Muscle layer of duodenum (tissue), 2 donors: ENCODE measurements around the gene CXCL3.

Experiments
- H3K27ac ChIP-seq: one replicate; pipeline ENCODE4 v1.7.0; 2013; ENCODE audit warnings: mild to moderate bottlenecking, low read length
- H3K27me3 ChIP-seq: one replicate; pipeline ENCODE4 v1.7.0; 2013; ENCODE audit warnings: low read depth, mild to moderate bottlenecking, control low read depth, low read length
- H3K36me3 ChIP-seq, 2 donors: one replicate each; pipeline ENCODE4 v1.7.0; 2013; ENCODE audit warnings: low read length in 2 of 2, control low read depth in 1 of 2, mild to moderate bottlenecking in 1 of 2; ENCODE audit not compliant: insufficient read depth in 2 of 2, control insufficient read depth in 1 of 2
- H3K4me1 ChIP-seq, 2 donors: one replicate each; pipeline ENCODE4 v1.7.0; 2013; ENCODE audit warnings: low read length in 2 of 2, mild to moderate bottlenecking in 2 of 2, control low read depth in 1 of 2, moderate library complexity in 1 of 2; ENCODE audit not compliant: insufficient read depth in 2 of 2, control insufficient read depth in 1 of 2
- H3K4me3 ChIP-seq, 2 donors: one replicate each; pipeline ENCODE4 v1.7.0; 2013; ENCODE audit warnings: low read length in 2 of 2, low read depth in 1 of 2, mild to moderate bottlenecking in 1 of 2
- H3K9me3 ChIP-seq, 2 donors: one replicate each; pipeline ENCODE4 v1.7.0; 2013; ENCODE audit warnings: low read length in 2 of 2, control low read depth in 1 of 2, mild to moderate bottlenecking in 1 of 2; ENCODE audit not compliant: control insufficient read depth in 1 of 2
- donor health status: healthy.

Gene CXCL3

GRCh38 chr4:74054483-74055047 lies 16.1 kb upstream of the CXCL3 start:
- Histone ChIP-seq H3K27ac (no peak overlapping the region), H3K9me3 (no peaks in the 10 kb centered on the region), H3K27me3 (no peaks in the 10 kb centered on the region), H3K4me1 (no peaks in the 10 kb centered on the region), H3K36me3 (no peaks in the 10 kb centered on the region), H3K4me3 (no peak overlapping the region)

DNA sequence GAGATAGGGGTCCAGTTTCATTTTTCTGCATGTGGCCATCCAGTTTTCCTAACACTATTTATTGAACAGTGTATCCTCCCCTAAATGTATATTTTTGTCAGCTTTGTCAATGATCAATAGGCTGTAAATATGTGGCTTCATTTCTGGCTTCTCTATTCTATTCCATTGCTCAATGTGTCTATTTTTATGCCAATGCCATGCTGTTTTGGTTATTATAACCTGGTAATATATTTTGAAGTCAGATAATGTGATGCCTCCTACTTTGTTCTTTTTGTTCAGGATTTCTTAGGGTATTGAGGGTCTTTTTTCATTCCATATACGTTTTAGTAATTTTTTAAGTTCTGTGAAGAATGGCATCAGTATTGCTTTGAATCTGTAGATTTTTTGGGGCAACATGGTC lies 8.7 kb upstream of the CXCL3 start:
- H3K36me3 ChIP-seq, result no peaks in the 10 kb centered on the region
- H3K9me3 ChIP-seq, result peaks cover 0 to 3% of the 10 kb centered on the region in 2 donors
- H3K27ac ChIP-seq, result no peak overlapping the region
- H3K4me3 ChIP-seq, result no peak overlapping the region
- no peaks in the 10 kb centered on the region for H3K4me1 ChIP-seq
- H3K27me3 ChIP-seq, result no peaks in the 10 kb centered on the region

DNA sequence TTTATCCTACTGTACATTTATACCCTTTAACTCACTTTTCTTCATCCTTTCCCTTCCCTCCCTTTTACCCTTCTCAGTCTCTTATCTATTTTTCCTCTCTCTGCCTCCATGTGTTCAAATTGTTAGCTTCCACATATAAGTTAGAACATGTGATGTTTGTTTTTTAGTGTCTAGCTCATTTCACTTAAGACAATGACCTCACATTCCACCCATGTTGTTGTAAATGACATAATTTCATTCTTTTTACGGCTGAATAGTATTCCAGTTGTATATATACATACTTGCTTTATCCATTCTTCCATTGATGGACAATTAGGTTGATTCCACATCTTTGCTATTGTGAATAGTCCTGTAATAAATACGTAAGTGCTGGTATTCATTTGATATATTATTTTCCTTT lies 7.3 kb upstream of the CXCL3 start:
- Histone ChIP-seq H3K4me1 (no peaks in the 10 kb centered on the region), H3K36me3 (no peaks in the 10 kb centered on the region), H3K4me3 (no peak overlapping the region)

DNA sequence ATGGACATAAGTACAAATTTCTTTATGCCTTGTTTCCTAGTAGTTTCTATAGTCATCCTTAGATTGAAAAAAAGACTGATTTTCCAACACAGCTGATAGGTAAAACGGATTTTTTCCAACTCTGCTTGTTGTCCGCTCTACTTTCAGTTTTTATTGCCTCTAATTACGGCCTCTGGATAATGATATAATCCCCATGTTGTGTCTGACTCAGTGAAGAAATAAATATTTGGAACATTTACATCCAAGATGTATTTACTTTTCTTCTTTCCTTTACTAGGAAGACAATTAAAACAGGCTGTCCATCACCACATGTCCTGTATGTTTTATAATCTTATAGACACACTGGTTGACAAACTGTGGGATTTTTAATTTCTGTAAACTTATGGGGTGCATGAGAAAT lies 6.8 kb upstream of the CXCL3 start:
- Histone ChIP-seq H3K27me3 (no peaks in the 10 kb centered on the region), H3K4me3 (no peak overlapping the region), H3K9me3 (peaks cover 0 to 3% of the 10 kb centered on the region in 2 donors), H3K36me3 (no peaks in the 10 kb centered on the region), H3K4me1 (no peaks in the 10 kb centered on the region), H3K27ac (no peak overlapping the region)

More for the DNA sequence above, 7.3 kb upstream of the CXCL3 start:
- no peaks in the 10 kb centered on the region for H3K27me3 ChIP-seq
- no peak overlapping the region for H3K27ac ChIP-seq
- H3K9me3 ChIP-seq, result peaks cover 0 to 3% of the 10 kb centered on the region in 2 donors

- H3K27ac ChIP-seq, result no peak overlapping the region
- no peaks in the 10 kb centered on the region for H3K27me3 ChIP-seq
- H3K36me3 ChIP-seq, result no peaks in the 10 kb centered on the region
- no peak overlapping the region for H3K4me3 ChIP-seq
- H3K9me3 ChIP-seq, result peaks cover 0 to 3% of the 10 kb centered on the region in 2 donors
- no peaks in the 10 kb centered on the region for H3K4me1 ChIP-seq
These were observed 6.2 kb upstream of the CXCL3 start for GRCh38 chr4:74044677-74045076.

GRCh38 chr4:74042681-74043080 lies 4.2 kb upstream of the CXCL3 start:
- Histone ChIP-seq H3K27ac (no peak overlapping the region), H3K27me3 (no peaks in the 10 kb centered on the region), H3K4me3 (no peak overlapping the region), H3K36me3 (no peaks in the 10 kb centered on the region), H3K4me1 (peaks cover 0 to 5% of the 10 kb centered on the region in 2 donors), H3K9me3 (peaks cover 0 to 3% of the 10 kb centered on the region in 2 donors)

DNA sequence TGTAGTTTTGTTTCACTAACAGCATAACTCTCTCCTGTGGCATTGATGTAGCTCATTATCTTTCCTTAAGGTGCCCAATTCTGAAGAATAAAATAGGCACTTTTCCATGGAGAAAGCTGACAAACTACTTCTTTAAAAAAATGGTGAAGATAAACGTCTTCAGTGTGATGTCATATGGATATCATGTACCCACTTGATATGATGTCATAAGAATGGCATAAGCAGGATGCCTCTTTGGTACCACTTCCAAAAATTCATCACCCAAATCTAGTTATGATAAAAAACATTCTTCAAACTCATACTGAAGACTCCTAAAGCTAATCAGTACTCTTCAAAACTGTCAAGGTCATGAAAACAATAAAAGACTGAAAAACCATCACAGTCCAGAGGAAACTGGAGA lies 2.9 kb upstream of the CXCL3 start:
- Histone ChIP-seq H3K4me1 (peaks cover 0 to 8% of the 10 kb centered on the region in 2 donors), H3K27ac (no peak overlapping the region), H3K27me3 (no peaks in the 10 kb centered on the region), H3K4me3 (no peak overlapping the region), H3K36me3 (no peaks in the 10 kb centered on the region), H3K9me3 (no peaks in the 10 kb centered on the region)

GRCh38 chr4:74039315-74039763 lies 850 bp upstream of the CXCL3 start:
- Histone ChIP-seq H3K27me3 (no peaks in the 10 kb centered on the region), H3K4me3 (peak overlapping the region; percentile 71 to 87), H3K4me1 (peaks cover 0 to 8% of the 10 kb centered on the region in 2 donors), H3K36me3 (no peaks in the 10 kb centered on the region), H3K9me3 (no peaks in the 10 kb centered on the region), H3K27ac (no peak overlapping the region)

DNA sequence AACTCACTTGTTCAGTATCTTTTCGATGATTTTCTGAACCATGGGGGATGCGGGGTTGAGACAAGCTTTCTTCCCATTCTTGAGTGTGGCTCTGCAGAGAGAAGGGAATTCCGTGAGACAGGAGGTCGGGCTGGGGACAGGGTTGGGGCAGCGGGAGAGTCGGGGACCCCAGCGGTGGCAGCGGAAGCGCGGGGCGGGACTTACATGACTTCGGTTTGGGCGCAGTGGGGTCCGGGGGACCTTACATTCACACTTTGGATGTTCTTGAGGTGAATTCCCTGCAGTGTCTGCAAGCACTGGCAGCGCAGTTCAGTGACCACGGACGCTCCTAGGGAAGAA lies 434 bp downstream of the CXCL3 start:
- H3K36me3 ChIP-seq, result no peaks in the 10 kb centered on the region
- peak overlapping the region; percentile 71 to 87 for H3K4me3 ChIP-seq
- peaks cover 0 to 8% of the 10 kb centered on the region in 2 donors for H3K4me1 ChIP-seq
- H3K9me3 ChIP-seq, result no peaks in the 10 kb centered on the region
- no peaks in the 10 kb centered on the region for H3K27me3 ChIP-seq
- H3K27ac ChIP-seq, result no peak overlapping the region

DNA sequence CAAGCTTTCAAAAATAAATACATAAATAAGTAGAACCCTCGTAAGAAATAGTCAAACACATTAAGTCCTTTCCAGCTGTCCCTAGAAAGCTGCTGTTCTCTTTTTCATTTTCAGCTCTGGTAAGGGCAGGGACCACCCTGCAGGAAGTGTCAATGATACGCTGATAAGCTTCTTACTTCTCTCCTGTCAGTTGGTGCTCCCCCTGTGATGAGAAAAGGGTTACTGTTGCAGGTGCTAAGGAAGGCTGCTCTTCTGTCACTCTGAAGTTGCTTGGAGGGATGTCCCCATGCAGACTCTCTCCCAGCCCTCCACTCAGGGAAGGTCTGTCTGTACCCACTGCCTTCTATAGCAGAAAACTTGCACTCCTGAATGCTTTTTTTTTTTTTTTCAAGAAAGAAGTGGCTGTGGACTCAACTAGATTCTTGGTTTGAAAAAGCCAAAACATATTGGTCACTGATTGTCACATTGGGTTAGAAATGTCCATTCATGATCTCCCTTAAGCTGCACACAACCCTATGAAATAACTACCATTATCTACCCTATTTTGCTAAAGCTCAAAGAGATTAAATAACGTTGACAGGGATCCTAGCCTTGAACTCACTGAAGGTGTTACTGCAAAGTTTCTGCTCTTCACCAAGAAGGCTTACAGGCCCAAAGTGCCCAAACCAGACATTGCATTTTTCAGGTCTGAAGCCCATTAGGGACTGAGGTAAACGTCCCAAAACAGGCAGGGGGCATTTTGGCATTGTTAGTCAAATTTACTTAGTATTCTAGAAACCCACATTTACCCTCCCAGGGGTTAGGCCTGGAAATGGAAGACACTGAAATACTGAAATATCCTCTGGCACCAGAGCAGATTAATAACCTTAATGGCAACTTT lies 1.2 kb downstream of the CXCL3 start:
- H3K9me3 ChIP-seq, result no peaks in the 10 kb centered on the region
- H3K4me3 ChIP-seq, result peak overlapping the region; percentile 71 to 87
- no peaks in the 10 kb centered on the region for H3K27me3 ChIP-seq
- peaks cover 0 to 8% of the 10 kb centered on the region in 2 donors for H3K4me1 ChIP-seq
- no peaks in the 10 kb centered on the region for H3K36me3 ChIP-seq
- H3K27ac ChIP-seq, result no peak overlapping the region

GRCh38 chr4:74033739-74034138 lies 4.8 kb downstream of the CXCL3 start:
- H3K4me1 ChIP-seq, result peaks cover 0 to 8% of the 10 kb centered on the region in 2 donors

More at GRCh38 chr4:74033739-74034138, 4.8 kb downstream of the CXCL3 start:
- Histone ChIP-seq H3K27ac (no peak overlapping the region), H3K27me3 (no peaks in the 10 kb centered on the region), H3K9me3 (peaks cover 0 to 4% of the 10 kb centered on the region in 2 donors), H3K4me3 (no peak overlapping the region), H3K36me3 (no peaks in the 10 kb centered on the region)
